GM18867 (cell line): ENCODE data around the gene UBR4.
"Not testable (repeated sequence)": the region's sequence is repeated elsewhere in the genome, so short reads cannot be mapped to it uniquely, and the experiment has no call there.

Experiments used
- ATAC-seq: cut with Tn5 transposase; IDR thresholded peaks from one replicate; pipeline ENCODE4 v1.9.1; 2021; ENCODE audit warnings: mild to moderate bottlenecking, moderate library complexity; ENCODE audit not compliant: unreplicated experiment

The UBR4 gene

DNA sequence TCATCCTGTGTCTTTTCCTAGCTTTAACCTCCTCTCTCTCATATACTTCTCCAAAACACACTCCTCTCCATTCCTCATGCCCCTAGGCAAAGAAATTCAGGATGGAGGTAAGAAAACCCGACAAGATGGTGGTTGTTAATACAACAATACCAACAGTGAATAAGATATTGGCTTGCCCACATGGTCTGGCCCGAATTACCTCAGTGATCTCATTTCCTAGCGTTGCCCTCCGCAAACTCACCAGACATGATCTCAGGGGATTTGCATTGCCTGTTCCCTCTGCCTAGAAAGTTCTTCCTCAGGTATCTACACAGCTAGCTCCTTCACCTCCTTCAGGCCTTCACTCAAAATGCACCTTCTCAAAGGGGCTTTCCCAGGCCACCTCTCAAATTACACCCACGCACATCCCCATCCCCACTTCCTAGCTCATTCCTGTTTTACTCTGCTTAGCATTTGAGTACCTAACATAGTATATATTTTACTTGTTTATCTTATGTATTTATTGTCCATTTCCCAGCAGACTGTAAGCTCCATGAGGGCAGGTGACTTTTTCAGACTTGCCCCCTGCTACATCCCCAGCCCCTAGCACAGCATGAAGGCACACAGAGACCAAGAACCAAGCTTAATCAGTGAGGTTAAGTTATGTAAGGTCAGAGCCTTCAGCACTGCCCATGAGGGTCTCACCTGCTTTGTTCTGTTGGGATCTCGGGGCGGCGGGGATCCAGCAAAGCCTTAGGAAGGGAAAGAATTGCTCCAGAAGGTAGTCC is 10.2 kb upstream of the UBR4 start:
- no peak for ATAC-seq

DNA sequence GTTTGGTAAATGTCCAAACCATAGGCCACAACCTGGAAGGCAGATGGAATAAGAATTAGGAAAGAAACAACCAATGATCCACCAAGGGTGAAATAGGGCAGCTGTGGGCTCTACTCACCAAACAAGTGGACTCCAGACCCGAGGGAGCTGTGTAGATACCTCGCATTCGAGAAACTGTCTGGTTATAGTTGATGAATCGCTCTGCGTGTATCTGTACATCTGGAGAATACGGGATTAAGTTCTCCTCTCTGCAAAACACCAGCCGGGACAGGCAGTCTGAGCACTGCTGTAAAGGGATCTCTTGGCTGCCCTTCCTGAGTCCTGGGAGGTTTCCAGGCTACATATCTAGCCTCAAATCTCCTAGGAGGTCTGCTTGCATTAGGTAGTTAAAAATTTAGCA is 9.4 kb upstream of the UBR4 start:
- ATAC-seq = no peak

DNA sequence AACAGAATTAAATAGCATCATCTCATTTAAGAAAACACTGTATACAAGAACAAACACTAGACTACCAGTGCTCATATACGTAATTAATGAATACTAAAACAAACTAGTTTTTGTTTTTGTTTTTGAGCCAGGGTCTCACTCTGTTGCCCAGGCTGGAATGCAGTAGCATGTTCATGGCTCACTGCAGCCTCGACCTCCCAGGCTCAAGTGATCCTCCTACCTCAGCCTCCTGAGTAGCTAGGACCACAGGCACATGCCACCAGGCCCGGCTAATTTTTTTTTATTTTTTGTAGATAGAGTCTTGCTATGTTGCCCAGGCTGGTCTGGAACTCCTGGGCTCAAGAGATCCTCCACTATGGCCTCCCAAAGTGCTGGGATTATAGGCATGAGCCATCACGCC is 6.5 kb upstream of the UBR4 start:
- ATAC-seq = not testable (repeated sequence)

DNA sequence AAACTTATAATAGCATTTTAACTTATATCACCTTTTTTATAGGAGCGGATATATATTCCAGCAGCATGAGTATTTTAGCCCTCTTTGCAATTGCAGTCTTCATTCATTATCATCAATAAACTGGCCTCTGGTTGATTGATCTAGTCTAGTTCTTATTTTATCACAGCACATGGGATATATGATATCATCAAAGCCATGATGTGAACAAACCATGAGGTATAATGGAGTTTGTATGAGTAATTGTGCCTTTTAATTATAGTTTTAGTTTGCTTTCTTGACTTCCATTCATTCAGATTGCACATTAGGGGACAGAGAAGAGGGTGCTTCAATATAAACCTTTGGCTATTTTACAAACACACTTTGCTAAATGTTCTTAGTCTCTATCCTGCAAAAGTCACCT is 3.5 kb upstream of the UBR4 start:
- ATAC-seq = no peak

DNA sequence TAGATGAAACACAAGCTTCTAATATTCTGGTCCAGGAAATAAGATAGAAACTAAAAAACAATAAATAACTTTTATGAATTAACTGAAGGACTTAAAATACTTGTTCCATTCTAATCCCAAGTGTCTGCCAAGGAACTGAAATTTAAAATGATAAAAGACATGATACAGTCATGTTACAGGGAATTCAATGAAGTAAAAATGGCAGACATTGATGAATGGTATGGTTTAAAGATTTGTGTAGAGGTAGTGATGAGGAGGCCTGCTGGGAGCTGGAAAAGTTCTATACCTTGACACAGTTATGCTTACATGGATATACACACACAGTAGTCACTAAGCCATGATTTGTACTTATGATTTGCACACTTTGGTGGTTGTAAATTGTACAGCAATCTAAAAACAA is 2.1 kb upstream of the UBR4 start:
- no peak for ATAC-seq

DNA sequence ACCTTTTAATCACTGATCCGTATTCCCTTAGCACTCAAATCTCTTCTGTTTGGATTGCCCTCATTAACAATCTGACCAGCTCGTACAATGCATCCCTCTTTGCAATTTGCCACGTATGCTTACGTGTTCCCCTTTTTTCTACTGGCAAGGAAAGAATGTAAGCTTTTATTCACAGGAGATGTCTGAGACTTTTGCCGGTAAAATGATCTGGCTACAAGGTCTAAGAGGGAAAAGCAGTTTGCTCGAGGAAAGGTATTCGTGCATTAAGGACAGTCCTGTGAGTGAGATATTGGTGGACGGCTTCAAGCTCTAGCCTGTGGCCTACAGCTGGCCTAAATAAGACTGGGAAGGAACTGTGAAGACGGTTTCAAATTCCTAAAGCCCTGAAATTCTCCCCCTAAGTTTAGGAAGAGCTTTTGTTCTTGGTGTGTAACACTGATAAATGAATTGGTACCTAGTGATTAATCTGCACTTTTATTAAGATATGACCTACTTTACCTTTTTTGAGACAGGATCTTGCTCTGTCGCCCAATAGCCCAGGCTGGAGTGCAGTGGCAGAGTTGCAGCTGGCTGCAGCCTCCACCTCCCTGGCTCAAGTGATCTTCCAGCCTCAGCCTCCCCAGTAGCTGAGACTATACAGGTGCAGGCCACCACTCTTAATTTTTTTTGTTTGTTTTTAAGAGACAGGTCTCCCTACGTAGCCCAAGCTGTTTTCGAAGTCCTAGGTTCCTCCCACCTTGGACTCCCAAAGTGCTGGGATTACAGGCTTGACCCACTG is 895 bp upstream of the UBR4 start:
- no peak for ATAC-seq

DNA sequence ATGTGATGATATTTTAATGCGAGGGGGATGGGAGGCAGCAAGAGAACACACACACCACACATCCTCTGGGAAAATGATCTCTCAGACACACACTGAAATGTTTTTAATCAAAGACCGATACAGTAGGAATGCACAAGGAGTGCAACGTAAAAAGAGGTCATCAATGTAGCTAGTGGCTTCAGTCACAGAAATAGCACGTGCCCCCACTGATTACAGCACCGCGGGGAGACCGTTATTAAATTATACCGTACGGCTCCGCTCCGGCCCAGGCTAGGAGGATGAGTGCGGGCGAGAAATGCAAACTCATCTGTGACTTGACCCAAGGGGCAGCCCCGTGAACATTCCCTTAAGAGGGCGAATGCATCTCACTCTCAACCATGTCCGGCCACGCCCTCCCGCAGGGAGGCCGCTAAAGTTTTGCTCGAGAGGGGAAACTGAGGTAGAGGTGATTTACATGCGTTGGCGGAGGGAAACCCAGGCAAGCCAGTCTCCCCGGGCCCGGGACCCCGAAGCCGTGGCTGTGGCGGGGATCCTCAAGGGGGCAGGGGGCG is 552 bp downstream of the UBR4 start:
- ATAC-seq = peak; percentile 30

DNA sequence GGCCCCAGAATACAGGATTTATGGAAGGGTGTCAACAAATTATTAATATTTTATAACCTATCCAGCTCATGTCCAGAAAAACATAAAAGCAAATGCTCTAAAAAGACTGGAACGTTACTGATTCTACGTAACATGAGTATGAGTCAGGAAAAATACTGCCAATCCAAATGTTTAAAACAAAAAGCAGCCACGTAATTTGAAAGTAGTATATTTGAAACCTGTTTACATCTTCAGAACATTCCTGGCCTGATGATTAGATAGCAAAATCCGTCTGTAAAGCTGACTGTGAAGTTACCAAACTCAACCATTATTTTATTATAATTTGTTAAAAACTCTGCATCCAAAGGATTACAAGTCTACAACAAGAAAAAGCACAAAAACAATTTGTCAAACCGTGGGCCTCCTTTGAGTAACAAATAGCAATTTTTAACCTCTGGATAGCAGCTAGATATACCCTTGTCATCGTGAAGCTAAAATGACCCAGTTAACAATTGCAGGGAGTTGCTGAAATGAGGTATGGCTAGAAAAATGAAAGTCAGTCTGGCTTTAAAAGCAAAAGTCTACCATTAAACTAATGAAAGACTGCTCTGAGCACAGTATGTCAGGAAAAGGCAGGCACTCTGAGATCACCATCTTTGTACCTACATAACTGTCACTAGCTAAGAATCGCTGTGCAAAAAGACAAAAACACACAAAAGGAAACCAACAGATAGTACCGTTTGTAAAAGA is 1.2 kb downstream of the UBR4 start:
- ATAC-seq = no peak

DNA sequence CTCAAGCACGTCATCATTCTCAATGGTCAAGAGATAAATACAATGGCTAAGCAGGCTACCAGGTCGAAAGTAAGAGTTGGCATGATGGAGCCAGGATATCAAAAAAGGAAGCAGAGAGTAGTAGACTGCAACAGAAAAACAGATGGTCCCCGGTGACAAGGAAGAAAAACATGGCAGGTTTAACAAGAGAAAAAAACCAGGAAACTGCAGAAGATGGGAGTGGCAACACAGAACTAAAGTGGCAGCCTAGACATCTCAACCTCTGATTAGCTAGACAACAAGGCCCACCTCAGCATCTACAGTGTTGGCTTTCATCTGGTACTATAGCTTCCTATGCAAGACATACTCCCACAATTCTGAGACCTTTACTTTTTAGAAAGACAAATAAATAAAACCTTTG is 3.1 kb downstream of the UBR4 start:
- no peak for ATAC-seq

DNA sequence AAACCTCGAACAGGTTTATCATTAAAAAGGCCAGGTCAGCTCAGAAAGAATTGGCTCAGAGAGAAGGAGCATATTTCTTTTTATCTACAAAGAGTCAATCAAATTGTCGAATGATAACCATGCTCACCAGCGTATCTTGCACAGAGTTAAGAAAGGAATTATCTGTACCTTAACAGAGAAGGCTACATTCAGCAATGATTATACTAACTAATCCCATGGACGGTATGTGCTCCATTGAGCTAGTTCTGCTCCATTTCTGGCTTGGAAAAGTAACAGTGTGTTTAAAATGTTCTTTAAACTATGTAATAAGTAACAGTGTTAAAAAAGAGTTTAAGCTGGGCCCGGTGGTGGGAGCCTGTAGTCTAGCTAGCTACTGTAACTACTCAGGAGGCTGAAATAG is 4.2 kb downstream of the UBR4 start:
- ATAC-seq = no peak

DNA sequence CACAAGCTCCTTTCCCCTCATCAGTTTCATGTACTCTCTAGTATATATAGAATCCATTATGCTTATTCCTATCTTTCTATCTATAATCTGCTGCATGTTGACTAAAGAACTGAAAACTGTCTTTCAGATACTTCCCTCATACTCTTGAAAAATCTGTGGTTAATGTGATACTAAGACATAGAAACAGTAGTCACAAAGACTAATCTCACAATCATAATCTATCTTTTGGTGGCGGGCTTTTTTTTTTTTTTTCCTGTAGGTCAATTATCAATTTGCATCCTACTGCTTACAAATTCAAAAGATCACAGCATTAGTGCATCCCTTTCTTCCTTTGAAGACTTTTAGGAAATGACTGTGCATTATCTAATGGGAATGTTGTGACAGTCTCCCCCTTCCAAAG is 4.7 kb downstream of the UBR4 start:
- no peak for ATAC-seq

DNA sequence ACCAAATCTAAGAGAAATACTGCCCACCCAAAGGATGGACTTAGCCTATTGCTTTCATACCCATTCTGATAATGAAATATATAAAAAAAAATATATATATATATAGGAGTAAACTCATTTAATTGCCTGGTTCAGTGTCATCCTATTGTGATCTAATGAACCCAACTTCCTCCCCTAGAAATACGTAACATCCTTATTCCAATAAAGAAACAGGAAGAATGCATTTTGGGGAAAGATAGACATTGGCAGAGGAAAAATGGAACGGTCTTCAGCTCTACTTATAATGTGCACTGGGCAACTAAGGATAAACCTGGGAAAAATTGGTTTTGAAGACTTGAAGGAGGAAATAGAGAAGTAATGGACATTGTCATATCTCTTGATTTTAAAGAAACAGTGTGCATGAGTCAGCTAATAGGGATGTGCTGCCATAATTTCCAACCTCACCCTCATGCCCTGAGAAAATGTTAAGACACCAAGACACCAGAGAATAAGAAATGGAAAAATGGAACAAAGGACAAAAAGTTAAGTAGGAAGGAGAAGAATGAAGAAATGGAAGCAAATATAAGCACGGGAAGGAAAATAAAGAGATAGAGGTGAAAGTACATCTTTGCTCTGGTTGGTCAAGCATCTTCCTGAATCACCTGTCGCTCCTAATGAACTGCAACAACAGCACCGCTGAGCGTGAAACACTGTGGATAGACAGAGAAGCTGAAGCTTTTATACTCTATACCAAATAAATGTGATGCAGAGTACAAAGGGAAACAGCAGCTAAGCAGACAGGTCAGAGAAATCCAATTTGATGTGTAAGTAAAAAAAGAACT is 5.4 kb downstream of the UBR4 start:
- ATAC-seq = no peak

DNA sequence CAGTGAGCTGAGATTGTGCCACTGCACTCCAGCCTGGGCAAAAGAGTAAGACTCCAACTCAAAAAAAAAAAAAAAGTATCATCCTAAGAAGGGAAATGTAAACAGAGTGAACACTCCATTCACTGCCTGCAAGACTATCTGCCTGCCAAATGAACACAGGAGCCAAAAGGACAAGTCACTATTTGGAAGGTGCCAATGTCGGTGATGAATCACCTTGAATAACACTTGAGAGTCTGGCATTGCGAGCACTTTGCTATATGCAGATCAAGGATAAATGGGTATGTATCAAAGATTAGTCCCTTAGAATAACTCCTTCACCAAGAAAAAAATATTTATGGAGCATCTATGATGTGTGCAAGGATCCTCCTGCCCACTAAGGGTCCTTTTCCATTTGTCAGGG is 6.6 kb downstream of the UBR4 start:
- no peak for ATAC-seq

DNA sequence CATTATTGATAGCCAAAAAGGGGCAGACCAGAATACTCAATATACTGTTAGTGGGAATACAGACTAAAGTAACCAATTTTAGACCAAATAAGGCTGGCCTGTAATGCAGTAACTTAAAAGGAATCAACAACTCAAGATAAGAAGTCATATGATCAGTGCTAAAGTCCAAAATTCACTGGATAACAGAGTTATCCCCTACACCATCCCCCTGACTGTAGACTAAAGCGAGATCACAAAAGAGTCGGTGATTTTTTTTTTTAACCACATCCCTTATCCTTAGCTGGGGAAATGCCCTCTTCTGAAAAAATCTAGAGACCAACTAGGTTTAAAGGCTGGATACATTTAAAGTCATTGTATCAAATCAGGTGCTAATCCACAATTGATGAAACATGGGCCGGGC is 7.7 kb downstream of the UBR4 start:
- no peak for ATAC-seq

DNA sequence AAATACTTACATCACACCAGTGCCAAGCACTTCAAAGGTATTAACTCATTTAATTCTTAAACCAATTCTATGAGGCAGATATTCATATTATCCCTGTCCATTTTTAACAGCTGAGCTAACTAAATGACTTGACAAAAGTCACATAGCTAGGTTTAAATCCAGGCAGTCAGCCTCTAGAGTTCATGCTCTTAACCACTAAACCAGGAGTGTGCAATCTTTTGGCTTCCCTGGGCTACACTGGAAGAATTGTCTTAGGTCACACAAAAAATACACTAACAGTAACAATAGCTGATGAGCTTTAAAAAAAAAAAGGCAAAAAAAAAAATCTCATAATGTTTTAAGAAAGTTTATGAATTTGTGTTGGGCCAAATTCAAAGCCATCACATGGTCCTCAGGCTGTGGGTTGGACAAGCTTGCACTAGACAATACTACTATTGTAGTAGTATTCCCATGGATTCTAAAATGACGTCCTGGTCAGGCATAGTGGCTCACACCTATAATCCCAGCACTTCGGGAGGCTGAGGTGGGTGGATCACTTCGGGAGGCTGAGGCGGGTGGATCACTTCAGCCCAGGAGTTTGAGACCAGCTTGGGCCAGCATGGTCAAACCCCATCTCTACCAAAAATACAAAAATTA is 10.0 kb downstream of the UBR4 start:
- ATAC-seq = no peak

DNA sequence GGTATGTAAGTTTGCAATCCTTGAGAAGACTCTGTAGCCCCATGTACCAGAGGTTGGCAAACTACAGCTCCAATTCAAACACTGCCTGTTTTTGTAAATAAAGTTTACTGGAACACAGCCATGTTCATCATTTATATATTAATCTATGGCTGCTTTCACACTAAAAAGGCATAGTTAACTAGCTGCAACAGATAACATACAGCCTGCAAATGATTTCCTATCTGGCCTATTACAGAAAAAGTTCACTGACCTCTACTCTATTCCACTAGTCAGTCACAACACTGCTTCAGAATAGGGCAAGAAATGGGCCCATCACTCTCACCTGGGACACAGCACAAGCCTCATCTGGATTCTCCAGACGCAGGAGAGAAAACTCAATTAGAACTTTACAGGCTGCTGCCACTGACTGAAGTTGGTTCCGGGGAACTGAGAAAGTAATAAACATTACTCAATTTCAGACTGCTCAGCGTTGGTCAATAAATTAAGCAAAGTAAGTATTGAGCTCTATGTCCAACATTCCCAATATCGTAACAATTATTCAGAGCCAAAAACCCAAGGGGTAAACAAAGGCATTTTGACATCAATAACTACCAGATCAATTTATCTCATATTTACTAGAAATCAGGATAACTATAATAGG is 10.6 kb downstream of the UBR4 start:
- ATAC-seq = no peak

DNA sequence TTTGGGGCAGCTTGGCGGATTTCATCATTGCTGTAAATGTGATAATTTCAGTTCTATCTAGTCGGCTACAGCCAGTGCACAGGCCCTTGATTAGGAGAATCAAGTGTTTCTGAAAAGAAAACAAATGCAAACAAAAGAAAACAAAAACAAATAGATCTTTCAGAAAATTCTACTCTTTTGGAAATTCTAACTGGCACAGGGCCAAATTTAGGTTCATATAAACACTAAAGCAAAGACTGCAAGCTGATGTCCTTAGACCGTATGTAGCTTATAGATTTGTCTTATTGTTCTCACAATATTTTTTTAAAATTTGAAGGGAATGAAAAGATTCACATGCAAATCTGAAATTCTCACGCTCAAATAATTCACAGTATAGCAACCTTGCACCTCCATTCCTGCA is 11.2 kb downstream of the UBR4 start:
- ATAC-seq = no peak

DNA sequence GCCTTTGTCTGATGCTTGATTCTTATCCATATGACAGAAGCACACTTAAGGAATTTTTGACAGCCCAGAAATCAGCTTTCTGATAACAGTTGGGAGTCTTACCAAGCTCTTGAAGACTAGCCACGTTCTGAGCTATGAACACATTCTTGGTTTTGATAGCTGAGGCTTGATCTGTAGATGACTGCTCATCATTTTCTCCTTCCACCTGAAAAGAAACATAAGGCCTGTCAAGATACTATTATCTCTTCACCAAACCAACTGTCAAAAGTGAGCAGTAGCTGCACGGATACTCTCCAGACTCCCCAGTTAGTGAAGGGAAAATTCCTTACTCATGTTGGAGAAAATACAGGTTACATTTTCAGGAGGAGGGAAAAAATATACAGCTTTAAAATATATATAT is 12.2 kb downstream of the UBR4 start:
- ATAC-seq = no peak

DNA sequence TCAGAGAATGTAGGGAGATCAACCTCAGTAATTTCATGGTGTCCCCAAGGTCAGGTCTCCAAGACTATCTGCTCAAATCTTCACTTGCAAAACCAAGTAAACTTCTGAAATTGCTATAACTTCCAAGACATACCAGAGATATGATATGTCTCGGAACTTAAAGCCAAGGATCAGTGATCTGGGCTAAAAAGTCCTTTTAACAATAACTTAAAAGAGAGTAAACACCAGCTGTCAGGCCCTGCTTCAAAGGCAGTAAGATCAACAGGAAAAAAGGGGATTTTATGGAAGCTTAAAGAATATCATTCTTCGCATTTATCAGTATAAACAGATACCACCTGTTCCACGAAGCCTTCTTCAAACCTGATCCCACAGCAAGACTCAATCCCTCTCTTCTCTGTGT is 13.7 kb downstream of the UBR4 start:
- no peak for ATAC-seq

DNA sequence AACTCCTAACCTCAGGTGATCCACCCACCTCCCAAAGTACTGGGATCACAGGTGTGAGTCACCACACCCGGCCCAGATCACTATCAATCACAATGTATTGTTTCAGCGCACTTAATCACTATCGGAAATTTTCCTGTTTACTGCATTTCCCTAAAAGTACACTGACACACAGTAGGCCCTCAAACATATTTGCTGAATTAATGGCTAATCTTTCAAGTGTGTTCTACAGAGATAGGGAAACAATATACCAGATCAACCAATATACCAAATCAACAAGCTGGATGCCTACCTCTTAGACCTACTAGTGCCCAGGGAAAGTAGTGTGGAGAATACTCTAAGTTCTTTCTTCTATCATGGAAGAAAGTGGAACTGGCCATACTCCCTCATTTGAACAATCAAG is 17.1 kb downstream of the UBR4 start:
- no peak for ATAC-seq
